NCI-H510A (cell line): ENCODE data around the gene SORBS1.

Source experiments
- DNase-seq: peaks from one replicate; lab custom pipeline; 2025; lab: John Stamatoyannopoulos, UW

SORBS1 gene

DNA sequence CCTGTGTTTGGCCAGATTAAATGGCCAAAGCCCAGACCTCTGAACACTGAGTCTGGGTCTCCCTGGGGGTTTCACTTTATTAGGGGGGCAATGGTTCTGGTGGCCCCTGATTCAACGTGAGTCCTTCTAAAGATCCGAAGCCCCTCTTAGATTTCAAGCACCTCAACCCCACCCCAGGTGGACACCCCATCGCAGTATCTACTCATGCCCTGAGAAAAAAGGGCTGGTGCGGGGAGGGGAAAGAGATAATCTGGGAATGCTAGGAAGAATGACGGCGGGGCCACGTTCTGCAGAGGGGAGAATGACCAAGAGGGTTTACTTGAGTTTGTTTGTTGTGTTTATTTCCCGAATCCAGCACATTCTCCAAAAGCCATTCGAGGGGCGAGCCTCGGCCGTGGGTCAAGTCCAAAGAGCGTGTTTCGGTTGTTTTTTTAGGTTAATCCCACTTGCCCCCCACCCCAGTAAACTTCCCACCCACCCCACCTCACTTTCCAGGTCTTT, 271.2 kb downstream of the SORBS1 start:
- DNase-seq = no peak

GRCh38 chr10:95289003-95289920, 271.9 kb downstream of the SORBS1 start:
- no peak for DNase-seq

DNA sequence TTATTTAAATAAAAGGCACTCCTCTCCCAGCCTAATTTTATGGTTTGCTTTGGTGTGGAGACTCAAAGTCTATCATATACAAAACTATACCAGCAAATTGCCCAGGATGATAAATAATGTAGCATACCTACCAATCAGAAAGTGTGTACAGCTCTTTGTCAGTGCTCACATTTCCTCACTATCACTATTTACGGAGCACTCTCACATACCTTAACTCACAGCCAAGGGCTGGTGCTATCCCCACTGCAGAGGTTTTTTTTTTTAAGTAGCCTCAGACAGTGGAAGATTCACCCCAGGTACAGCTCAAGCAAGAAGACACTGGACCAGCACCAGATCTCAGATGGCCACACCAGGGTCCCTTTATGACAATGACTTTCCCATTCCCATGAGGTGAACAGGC, 272.9 kb downstream of the SORBS1 start:
- no peak for DNase-seq

- DNase-seq = no peak
Observed at GRCh38 chr10:95287281-95287680, 273.9 kb downstream of the SORBS1 start.

DNA sequence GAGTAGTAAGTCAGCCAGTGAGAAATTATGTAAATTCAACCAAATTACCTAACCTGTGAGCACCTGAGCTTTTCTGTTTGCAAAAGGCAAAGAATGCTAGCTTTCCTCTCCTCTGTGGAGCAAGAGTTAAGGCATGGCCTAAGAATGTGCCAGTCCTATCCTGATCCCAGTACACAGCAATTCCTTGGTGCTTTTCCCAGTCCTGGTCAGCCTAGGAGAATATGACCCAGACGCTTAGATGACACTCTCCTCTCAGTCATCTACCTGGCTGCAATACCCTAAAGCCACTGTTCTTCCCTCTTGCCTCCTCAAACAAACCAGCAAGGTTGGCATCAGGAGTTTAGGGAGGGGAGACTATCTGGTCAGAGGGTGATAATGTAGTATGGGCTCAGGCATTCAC, 274.5 kb downstream of the SORBS1 start:
- DNase-seq = no peak

GRCh38 chr10:95285556-95285955, 275.6 kb downstream of the SORBS1 start:
- DNase-seq = no peak

DNA sequence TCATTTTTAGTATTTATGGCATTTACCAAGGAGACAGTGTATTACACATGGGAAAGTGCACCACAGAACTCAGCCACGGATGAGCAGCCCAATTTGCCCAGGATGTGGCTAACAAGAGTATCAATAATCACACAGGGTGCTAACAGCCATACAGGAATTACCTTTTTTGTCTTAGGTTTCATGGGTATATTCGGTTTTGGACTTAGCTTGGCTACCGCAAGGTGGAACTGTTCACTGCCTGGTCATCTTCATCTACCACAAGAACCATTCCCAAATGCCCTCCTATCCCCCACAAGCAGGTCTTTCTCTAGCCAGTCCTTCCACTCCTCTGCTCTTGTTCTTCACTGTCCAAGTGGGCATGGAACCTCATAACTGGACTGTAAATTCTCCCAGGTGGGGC, 276.4 kb downstream of the SORBS1 start:
- DNase-seq = no peak

DNA sequence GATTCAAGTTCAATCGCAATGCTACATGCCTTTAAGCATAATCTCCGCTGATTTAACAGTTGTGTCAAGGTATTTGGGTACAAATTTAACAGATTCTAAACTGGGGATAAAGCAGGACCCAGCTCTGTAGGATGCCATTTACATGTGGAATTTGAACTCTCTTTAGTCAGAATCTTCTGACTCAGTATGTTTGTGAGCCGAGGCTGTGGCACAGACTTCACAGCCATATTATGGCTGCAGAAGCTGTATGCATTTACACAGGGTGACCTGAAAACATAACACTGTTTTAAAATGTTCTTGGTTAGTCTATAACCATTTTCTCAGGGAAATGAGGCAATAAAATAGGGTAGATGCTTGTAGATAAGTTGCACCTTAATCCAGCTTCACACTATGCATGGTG, 279.1 kb downstream of the SORBS1 start:
- no peak for DNase-seq

GRCh38 chr10:95281206-95281605, 280.0 kb downstream of the SORBS1 start:
- DNase-seq = no peak

GRCh38 chr10:95280637-95281036, 280.5 kb downstream of the SORBS1 start:
- no peak for DNase-seq

- DNase-seq = no peak
Observed at GRCh38 chr10:95279042-95279820, 281.9 kb downstream of the SORBS1 start.

DNA sequence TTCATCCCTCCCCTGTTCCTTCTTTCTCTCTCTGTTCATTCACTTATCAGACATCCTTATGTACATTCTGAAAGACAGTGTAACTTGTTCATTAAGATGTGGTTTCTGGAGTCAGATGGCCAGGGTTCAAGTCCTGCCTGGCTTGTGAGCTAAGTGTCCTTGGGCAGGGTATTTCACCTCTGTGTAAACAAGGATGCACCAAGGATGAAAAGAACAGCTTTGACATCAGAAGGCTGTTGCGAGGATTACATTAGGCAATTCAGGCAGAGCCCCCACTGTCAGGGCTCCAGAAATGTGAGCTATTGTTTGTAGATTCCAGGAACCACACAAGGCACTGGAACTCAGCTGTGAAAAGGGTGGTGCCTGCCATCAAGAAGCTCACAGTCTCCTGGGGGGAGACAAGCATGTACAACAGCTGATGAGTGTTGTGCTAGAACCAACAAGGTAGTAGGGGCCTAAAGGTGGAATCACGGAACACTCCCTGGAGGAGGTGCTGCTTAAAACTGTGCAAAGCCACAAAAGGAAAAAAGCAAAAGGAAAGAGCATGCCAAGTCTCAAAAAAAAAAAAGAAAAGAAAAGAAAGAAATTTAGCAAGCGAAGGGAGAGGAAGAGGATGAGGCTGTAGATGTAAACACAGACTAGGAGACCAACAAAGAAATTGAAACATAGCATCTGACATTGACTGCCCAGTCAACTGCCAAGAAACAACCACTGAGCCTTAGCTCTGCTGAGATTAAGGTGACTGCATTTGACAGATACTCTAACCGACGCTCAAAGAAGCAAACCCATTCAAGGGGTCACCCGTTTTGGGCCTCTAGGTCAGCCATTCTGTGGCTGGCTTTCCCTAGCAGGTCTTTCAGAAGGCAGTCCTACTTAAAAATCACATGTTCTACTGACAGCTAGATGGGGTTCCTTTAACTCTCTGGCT, 282.8 kb downstream of the SORBS1 start:
- no peak for DNase-seq

- no peak for DNase-seq
Observed at GRCh38 chr10:95277614-95278013, 283.6 kb downstream of the SORBS1 start.

DNA sequence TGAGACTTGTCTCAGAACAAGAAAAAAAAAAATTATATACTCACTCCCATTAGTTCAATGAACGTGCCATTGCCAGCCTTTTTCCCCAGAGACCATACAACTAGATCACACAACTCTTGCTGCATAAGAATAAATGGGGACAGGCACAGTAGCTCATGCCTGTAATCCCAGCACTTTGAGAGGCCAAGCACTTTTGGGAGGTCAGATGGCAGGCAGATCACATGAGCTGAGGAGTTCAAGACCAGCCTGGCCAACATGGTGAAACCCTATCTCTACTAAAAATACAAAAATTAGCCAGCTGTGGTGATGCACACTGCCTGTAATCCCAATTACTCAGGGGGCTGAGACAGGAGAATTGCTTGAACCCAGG, 284.0 kb downstream of the SORBS1 start:
- DNase-seq = no peak

DNA sequence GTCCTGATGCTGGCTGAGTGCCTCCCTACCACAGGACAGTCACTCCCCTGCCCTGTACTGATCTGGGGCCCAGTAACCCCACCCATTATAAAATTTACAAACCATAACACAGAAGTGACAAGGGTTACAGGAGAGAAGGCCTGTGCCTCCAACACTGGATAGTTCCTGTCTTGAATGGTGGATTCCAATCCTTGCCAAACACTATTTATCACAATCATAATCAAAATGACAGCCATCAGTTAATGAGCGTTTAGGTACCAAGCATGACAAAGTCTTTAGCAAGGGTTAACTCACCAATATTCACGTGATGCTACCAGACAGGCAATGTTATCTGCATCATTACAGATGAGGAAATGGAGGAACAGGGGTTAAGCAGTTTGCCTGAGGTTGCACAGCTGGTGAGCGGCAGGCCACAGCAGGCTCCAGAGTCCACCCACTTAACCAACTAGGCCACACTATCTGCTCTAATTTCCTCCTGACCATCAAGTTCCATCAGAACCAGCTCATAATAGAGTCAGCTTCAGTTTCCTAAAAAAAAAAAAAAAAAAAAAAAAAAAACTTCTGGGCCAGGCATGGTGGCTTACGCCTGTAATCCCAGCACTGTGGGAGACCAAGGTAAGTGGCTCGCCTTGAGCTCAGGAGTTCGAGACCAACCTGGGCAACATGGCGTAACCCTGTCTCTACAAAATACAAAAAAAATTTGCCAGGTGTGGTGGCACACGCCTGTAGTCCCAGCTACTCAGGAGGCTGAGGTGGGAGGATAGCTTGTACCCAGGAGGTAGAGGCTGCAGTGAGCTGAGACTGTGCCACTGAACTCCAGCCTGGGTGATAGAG, 284.6 kb downstream of the SORBS1 start:
- DNase-seq = no peak

DNA sequence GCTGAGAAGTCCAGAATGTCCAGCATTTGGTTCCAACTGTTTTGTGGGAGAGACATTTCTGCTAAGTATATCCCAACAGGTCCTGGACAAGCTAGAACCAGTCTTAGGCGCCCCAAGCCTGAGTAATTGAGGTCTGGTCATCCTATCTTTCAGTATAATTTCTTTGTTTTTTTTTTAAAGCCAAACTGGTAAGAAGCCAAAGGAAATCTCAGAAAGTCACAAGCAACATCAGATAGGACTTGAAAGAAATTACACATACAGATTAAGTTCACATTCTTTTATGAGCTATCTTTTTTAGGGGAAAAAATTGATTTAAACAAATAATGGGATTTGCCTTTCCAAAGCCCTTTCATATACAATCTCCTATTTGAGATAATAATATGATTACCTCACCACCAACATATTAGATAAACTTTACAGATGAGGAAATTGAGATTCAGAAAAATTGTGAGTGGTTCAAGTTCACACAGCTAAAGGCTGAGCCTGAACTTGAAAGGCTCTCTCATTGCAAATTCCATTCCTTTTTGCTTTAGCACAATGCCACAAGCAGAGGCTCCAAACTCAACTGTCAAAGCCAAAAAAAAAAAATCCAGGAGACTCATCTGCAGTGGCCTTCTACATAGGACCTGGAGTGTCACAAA, 285.3 kb downstream of the SORBS1 start:
- no peak for DNase-seq

DNA sequence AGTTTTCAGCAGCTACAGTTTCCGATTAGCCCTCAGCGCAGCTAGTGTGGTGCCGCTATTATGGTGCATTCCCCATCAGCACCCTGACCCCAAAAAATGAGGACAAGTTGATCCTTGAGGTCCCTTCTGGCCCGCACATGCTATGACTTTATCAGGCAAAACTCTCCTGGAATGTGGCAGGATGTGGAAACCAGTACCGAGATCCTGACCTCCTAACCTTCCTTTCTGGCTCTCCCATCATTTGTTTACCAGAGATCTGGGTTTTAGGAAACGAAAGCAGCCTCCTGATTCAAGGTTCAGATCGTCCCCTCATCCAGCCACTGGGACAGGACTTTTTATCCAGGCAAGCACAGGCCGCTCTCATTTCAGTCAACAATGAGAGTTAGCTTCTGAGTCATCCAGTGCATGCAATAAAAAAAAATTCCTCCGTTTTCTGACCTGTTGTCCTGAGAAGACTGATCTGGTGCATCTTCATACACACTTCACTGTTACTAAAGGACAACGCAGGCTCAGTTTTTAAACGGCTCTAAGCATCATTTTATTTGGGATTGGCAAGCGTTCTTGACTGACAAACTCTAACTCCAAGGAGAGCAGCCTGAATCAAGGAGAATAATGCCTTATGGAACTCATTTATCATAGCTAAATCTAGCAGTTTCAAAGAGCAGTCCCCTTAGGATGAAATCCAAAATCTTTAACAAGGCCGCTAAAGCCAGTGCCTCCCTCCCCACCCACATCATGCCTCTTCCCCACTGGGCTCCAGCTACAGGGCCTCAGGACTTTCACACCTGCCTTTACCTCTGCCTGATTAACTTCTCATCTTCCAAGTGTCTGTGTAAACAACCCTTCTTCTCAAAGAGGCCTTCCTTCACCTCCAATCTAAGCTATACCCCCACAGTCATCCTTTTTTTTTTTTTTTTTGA, 287.5 kb downstream of the SORBS1 start:
- no peak for DNase-seq

DNA sequence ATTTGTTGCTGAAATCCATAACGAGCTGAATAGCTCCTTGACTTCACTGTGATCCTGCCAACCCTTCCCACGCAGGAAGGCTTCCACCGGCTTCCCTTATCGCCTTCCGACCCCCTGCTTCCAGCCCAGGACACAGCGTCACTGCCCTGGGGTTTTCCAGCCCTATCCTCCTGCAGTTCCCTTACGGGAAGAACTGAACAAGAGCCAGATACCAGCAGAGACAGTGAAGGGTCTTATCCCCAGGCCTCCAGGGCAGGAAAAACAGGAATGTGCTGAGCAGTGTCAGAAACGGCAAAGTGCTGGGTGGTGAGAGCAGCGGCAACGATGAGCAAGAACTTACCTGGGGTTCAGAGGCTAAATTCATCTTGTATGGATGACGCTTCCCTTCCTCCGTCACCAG, 292.7 kb downstream of the SORBS1 start:
- DNase-seq = no peak

GRCh38 chr10:95267251-95267650, 293.9 kb downstream of the SORBS1 start:
- no peak for DNase-seq
